IPS-11a (cell line): ENCODE results near the gene BMP2.

Source experiments
- H3K4me3 ChIP-seq: one replicate; pipeline ENCODE4 v1.5.1; 2013; ENCODE audit warnings: low read depth, low read length, control low read depth

Gene BMP2

DNA sequence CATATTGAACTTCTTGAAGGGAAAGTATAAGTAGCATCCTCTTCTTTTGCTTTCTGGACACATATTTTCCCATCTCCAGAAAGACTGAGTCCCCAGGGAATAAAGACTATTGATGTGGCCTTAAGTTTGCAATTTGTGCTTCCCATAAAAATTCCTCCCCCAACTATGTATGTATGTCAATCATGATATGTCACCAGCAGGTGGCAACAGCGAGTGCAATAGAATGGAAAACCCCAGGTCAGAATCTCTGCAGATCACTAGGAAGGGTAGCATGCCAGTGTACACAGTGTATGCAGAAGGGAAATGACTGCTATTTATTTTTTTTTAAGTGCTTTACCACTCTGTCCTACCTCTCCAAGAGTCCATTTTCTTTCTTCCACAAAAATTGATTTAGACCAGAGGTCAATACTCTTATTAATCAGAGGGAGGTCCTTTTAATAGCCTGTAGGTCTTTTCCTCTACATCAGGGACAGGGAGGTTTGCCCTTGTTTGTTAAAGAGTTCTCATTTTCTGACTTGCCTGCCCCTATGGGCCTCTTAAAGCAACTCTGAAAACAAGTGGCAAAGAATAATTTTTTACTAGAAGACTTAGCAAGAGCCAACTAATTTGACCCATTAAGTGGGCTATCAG, 61.4 kb downstream of the BMP2 start:
- H3K4me3 ChIP-seq = no peak overlapping the region

GRCh38 chr20:6829510-6830116, 62.1 kb downstream of the BMP2 start:
- no peak overlapping the region for H3K4me3 ChIP-seq
